ENCODE measurements around the gene TANGO6. TPM values are rescaled to one million over a fixed set of nuclear protein-coding genes. Genes with fewer than 3 reads are reported as not detected.
A peak's percentile ranks its signal among the peaks of the same experiment; 100 is the strongest.

TANGO6 gene
- total and polyA plus RNA-seq, 4 donors = 10.7 to 24.8 (median 13.9) TPM

- H3K27ac ChIP-seq (ENCODE audit: low read depth, low read length) = no peak overlapping the region
- no peak overlapping the region for H3K4me3 ChIP-seq (ENCODE audit: low read depth, low read length)
- no peaks in the 10 kb centered on the region for H3K4me1 ChIP-seq (ENCODE audit: control insufficient read depth, insufficient read depth, low read length)
- H3K36me3 ChIP-seq (ENCODE audit: control insufficient read depth, insufficient read depth, low read length) = no peaks in the 10 kb centered on the region
- no peak for DNase-seq (ENCODE audit: low read depth in 4 of 6, low spot score in 6 of 6)
- H3K9me3 ChIP-seq (ENCODE audit: control insufficient read depth, insufficient read depth, low read length) = no peaks in the 10 kb centered on the region
- H3K27me3 ChIP-seq (ENCODE audit: control insufficient read depth, insufficient read depth, low read length) = no peaks in the 10 kb centered on the region
Observed at GRCh38 chr16:68991075-68991474, 147.7 kb downstream of the TANGO6 start.

GRCh38 chr16:68992521-68992920 lies 149.2 kb downstream of the TANGO6 start:
- no peak for DNase-seq (ENCODE audit: low read depth in 4 of 6, low spot score in 6 of 6)
- 95% methylated on average over 4 of the region's 5 CpGs for WGBS (ENCODE audit: insufficient coverage)
- Histone ChIP-seq H3K4me1 (ENCODE audit: control insufficient read depth, insufficient read depth, low read length) (no peaks in the 10 kb centered on the region), H3K27me3 (ENCODE audit: control insufficient read depth, insufficient read depth, low read length) (no peaks in the 10 kb centered on the region), H3K36me3 (ENCODE audit: control insufficient read depth, insufficient read depth, low read length) (no peaks in the 10 kb centered on the region), H3K4me3 (ENCODE audit: low read depth, low read length) (no peak overlapping the region), H3K27ac (ENCODE audit: low read depth, low read length) (no peak overlapping the region), H3K9me3 (ENCODE audit: control insufficient read depth, insufficient read depth, low read length) (no peaks in the 10 kb centered on the region)

- 83% methylated on average over 1 of the region's 3 CpGs for WGBS (ENCODE audit: insufficient coverage)
- no peaks in the 10 kb centered on the region for H3K27me3 ChIP-seq (ENCODE audit: control insufficient read depth, insufficient read depth, low read length)
- H3K9me3 ChIP-seq (ENCODE audit: control insufficient read depth, insufficient read depth, low read length) = no peaks in the 10 kb centered on the region
- H3K36me3 ChIP-seq (ENCODE audit: control insufficient read depth, insufficient read depth, low read length) = no peaks in the 10 kb centered on the region
- H3K4me3 ChIP-seq (ENCODE audit: low read depth, low read length) = no peak overlapping the region
- no peak for DNase-seq (ENCODE audit: low read depth in 4 of 6, low spot score in 6 of 6)
- H3K27ac ChIP-seq (ENCODE audit: low read depth, low read length) = no peak overlapping the region
- no peaks in the 10 kb centered on the region for H3K4me1 ChIP-seq (ENCODE audit: control insufficient read depth, insufficient read depth, low read length)
Observed at GRCh38 chr16:68993456-68993855, 150.1 kb downstream of the TANGO6 start.

GRCh38 chr16:68993885-68994284 lies 150.6 kb downstream of the TANGO6 start:
- Histone ChIP-seq H3K27me3 (ENCODE audit: control insufficient read depth, insufficient read depth, low read length) (no peaks in the 10 kb centered on the region), H3K36me3 (ENCODE audit: control insufficient read depth, insufficient read depth, low read length) (no peaks in the 10 kb centered on the region), H3K27ac (ENCODE audit: low read depth, low read length) (no peak overlapping the region), H3K4me1 (ENCODE audit: control insufficient read depth, insufficient read depth, low read length) (no peaks in the 10 kb centered on the region), H3K9me3 (ENCODE audit: control insufficient read depth, insufficient read depth, low read length) (no peaks in the 10 kb centered on the region), H3K4me3 (ENCODE audit: low read depth, low read length) (no peak overlapping the region)
- no CpG with 5 or more reads among the region's 1 CpG for WGBS (ENCODE audit: insufficient coverage)
- DNase-seq (ENCODE audit: low read depth in 4 of 6, low spot score in 6 of 6) = peak in 1 of 6 donors; percentile 41

- H3K4me3 ChIP-seq (ENCODE audit: low read depth, low read length) = no peak overlapping the region
- no peak overlapping the region for H3K27ac ChIP-seq (ENCODE audit: low read depth, low read length)
- no peaks in the 10 kb centered on the region for H3K9me3 ChIP-seq (ENCODE audit: control insufficient read depth, insufficient read depth, low read length)
- WGBS (ENCODE audit: insufficient coverage) = no CpG with 5 or more reads among the region's 1 CpG
- H3K36me3 ChIP-seq (ENCODE audit: control insufficient read depth, insufficient read depth, low read length) = no peaks in the 10 kb centered on the region
- no peak for DNase-seq (ENCODE audit: low read depth in 4 of 6, low spot score in 6 of 6)
- H3K4me1 ChIP-seq (ENCODE audit: control insufficient read depth, insufficient read depth, low read length) = no peaks in the 10 kb centered on the region
- no peaks in the 10 kb centered on the region for H3K27me3 ChIP-seq (ENCODE audit: control insufficient read depth, insufficient read depth, low read length)
Observed at GRCh38 chr16:68994324-68994723, 151.0 kb downstream of the TANGO6 start.

- no peaks in the 10 kb centered on the region for H3K27me3 ChIP-seq (ENCODE audit: control insufficient read depth, insufficient read depth, low read length)
- no peaks in the 10 kb centered on the region for H3K36me3 ChIP-seq (ENCODE audit: control insufficient read depth, insufficient read depth, low read length)
- no peak overlapping the region for H3K4me3 ChIP-seq (ENCODE audit: low read depth, low read length)
- no peak overlapping the region for H3K27ac ChIP-seq (ENCODE audit: low read depth, low read length)
- H3K9me3 ChIP-seq (ENCODE audit: control insufficient read depth, insufficient read depth, low read length) = no peaks in the 10 kb centered on the region
- H3K4me1 ChIP-seq (ENCODE audit: control insufficient read depth, insufficient read depth, low read length) = no peaks in the 10 kb centered on the region
- DNase-seq (ENCODE audit: low read depth in 4 of 6, low spot score in 6 of 6) = no peak
Observed at GRCh38 chr16:68995011-68995504, 151.7 kb downstream of the TANGO6 start.

- Histone ChIP-seq H3K27me3 (ENCODE audit: control insufficient read depth, insufficient read depth, low read length) (no peaks in the 10 kb centered on the region), H3K36me3 (ENCODE audit: control insufficient read depth, insufficient read depth, low read length) (no peaks in the 10 kb centered on the region), H3K27ac (ENCODE audit: low read depth, low read length) (no peak overlapping the region), H3K4me1 (ENCODE audit: control insufficient read depth, insufficient read depth, low read length) (no peaks in the 10 kb centered on the region), H3K9me3 (ENCODE audit: control insufficient read depth, insufficient read depth, low read length) (peaks cover under 1% of the 10 kb centered on the region), H3K4me3 (ENCODE audit: low read depth, low read length) (no peak overlapping the region)
- DNase-seq (ENCODE audit: low read depth in 4 of 6, low spot score in 6 of 6) = no peak
- WGBS (ENCODE audit: insufficient coverage) = 67% methylated on average over 1 of the region's 1 CpG
Observed at GRCh38 chr16:68997564-68997963, 154.2 kb downstream of the TANGO6 start.

- Histone ChIP-seq H3K36me3 (ENCODE audit: control insufficient read depth, insufficient read depth, low read length) (no peaks in the 10 kb centered on the region), H3K9me3 (ENCODE audit: control insufficient read depth, insufficient read depth, low read length) (peaks cover 1% of the 10 kb centered on the region), H3K27ac (ENCODE audit: low read depth, low read length) (no peak overlapping the region), H3K4me1 (ENCODE audit: control insufficient read depth, insufficient read depth, low read length) (no peaks in the 10 kb centered on the region), H3K27me3 (ENCODE audit: control insufficient read depth, insufficient read depth, low read length) (no peaks in the 10 kb centered on the region), H3K4me3 (ENCODE audit: low read depth, low read length) (no peak overlapping the region)
- WGBS (ENCODE audit: insufficient coverage) = 100% methylated on average over 1 of the region's 1 CpG
- no peak for DNase-seq (ENCODE audit: low read depth in 4 of 6, low spot score in 6 of 6)
Observed at GRCh38 chr16:68999114-68999513, 155.8 kb downstream of the TANGO6 start.

- H3K9me3 ChIP-seq (ENCODE audit: control insufficient read depth, insufficient read depth, low read length) = peaks cover 1% of the 10 kb centered on the region
- H3K36me3 ChIP-seq (ENCODE audit: control insufficient read depth, insufficient read depth, low read length) = no peaks in the 10 kb centered on the region
- WGBS (ENCODE audit: insufficient coverage) = no CpG with 5 or more reads among the region's 1 CpG
- no peaks in the 10 kb centered on the region for H3K4me1 ChIP-seq (ENCODE audit: control insufficient read depth, insufficient read depth, low read length)
- no peak for DNase-seq (ENCODE audit: low read depth in 4 of 6, low spot score in 6 of 6)
- no peak overlapping the region for H3K27ac ChIP-seq (ENCODE audit: low read depth, low read length)
- no peak overlapping the region for H3K4me3 ChIP-seq (ENCODE audit: low read depth, low read length)
- H3K27me3 ChIP-seq (ENCODE audit: control insufficient read depth, insufficient read depth, low read length) = no peaks in the 10 kb centered on the region
Observed at GRCh38 chr16:69003500-69003899, 160.2 kb downstream of the TANGO6 start.

GRCh38 chr16:69005641-69006355 lies 162.5 kb downstream of the TANGO6 start:
- H3K27me3 ChIP-seq (ENCODE audit: control insufficient read depth, insufficient read depth, low read length) = no peaks in the 10 kb centered on the region
- no peaks in the 10 kb centered on the region for H3K36me3 ChIP-seq (ENCODE audit: control insufficient read depth, insufficient read depth, low read length)
- no peak overlapping the region for H3K4me3 ChIP-seq (ENCODE audit: low read depth, low read length)
- no peaks in the 10 kb centered on the region for H3K4me1 ChIP-seq (ENCODE audit: control insufficient read depth, insufficient read depth, low read length)
- no peak for DNase-seq (ENCODE audit: low read depth in 4 of 6, low spot score in 6 of 6)
- WGBS (ENCODE audit: insufficient coverage) = 97% methylated on average over 3 of the region's 5 CpGs
- H3K27ac ChIP-seq (ENCODE audit: low read depth, low read length) = no peak overlapping the region
- peaks cover 1% of the 10 kb centered on the region for H3K9me3 ChIP-seq (ENCODE audit: control insufficient read depth, insufficient read depth, low read length)

Measured in spinal cord (tissue), 10 donors.